ENCODE data around the gene PPP2R2D.

- TF ChIP-seq ATF3 (CRISPR knock-in tag; conservative IDR thresholded peaks at IDR 0.05) (no peak), IRF2 (CRISPR knock-in tag; IDR thresholded peaks at IDR 0.05; ENCODE audit: borderline replicate concordance, low read depth) (no peak), FOXJ3 (CRISPR knock-in tag; IDR thresholded peaks at IDR 0.05; ENCODE audit: borderline replicate concordance) (no peak)
- TF ChIP-seq, protein P1, sequence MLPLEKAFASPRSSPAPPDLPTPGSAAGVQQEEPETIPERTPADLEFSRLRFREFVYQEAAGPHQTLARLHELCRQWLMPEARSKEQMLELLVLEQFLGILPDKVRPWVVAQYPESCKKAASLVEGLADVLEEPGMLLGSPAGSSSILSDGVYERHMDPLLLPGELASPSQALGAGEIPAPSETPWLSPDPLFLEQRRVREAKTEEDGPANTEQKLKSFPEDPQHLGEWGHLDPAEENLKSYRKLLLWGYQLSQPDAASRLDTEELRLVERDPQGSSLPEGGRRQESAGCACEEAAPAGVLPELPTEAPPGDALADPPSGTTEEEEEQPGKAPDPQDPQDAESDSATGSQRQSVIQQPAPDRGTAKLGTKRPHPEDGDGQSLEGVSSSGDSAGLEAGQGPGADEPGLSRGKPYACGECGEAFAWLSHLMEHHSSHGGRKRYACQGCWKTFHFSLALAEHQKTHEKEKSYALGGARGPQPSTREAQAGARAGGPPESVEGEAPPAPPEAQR (CRISPR knock-in tag; IDR thresholded peaks at IDR 0.05): no peak
- TF ChIP-seq, protein P2, sequence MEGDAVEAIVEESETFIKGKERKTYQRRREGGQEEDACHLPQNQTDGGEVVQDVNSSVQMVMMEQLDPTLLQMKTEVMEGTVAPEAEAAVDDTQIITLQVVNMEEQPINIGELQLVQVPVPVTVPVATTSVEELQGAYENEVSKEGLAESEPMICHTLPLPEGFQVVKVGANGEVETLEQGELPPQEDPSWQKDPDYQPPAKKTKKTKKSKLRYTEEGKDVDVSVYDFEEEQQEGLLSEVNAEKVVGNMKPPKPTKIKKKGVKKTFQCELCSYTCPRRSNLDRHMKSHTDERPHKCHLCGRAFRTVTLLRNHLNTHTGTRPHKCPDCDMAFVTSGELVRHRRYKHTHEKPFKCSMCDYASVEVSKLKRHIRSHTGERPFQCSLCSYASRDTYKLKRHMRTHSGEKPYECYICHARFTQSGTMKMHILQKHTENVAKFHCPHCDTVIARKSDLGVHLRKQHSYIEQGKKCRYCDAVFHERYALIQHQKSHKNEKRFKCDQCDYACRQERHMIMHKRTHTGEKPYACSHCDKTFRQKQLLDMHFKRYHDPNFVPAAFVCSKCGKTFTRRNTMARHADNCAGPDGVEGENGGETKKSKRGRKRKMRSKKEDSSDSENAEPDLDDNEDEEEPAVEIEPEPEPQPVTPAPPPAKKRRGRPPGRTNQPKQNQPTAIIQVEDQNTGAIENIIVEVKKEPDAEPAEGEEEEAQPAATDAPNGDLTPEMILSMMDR (IDR thresholded peaks at IDR 0.05): no peak
- TF ChIP-seq, protein P3, sequence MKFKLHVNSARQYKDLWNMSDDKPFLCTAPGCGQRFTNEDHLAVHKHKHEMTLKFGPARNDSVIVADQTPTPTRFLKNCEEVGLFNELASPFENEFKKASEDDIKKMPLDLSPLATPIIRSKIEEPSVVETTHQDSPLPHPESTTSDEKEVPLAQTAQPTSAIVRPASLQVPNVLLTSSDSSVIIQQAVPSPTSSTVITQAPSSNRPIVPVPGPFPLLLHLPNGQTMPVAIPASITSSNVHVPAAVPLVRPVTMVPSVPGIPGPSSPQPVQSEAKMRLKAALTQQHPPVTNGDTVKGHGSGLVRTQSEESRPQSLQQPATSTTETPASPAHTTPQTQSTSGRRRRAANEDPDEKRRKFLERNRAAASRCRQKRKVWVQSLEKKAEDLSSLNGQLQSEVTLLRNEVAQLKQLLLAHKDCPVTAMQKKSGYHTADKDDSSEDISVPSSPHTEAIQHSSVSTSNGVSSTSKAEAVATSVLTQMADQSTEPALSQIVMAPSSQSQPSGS (CRISPR knock-in tag; IDR thresholded peaks at IDR 0.05; ENCODE audit: borderline replicate concordance, low read depth): no peak
These were observed 14.7 kb downstream of the PPP2R2D start for GRCh38 chr10:131915484-131915883.

Measured in WTC11 (cell line).